AG04449 (cell line): ENCODE data around the gene NOC3L.

Experiments used
- CTCF ChIA-PET: fragments of 350-600 bp; formaldehyde crosslinking; extraction: SDS; loops from one replicate; lab custom pipeline; 2021; ENCODE audit warnings: antibody characterized with exemption; lab: Yijun Ruan, JAX
- POLR2A ChIA-PET: fragments of 400-600, 350-600 bp; formaldehyde crosslinking; extraction: SDS; loops from one replicate; lab custom pipeline; 2020; ENCODE audit warnings: antibody characterized with exemption, inconsistent platforms; lab: Yijun Ruan, JAX
- DNase-seq: peaks from one replicate; pipeline ENCODE4 v3.0.0-alpha.2; 2010; ENCODE audit warnings: low read depth, low spot score
- H3K4me3 ChIP-seq: 2 replicates; pipeline ENCODE4 v1.5.1; 2011; ENCODE audit warnings: low read depth, mild to moderate bottlenecking, control low read depth, low read length
- TF ChIP-seq, protein P1 (sequence below): IDR thresholded peaks from one replicate; pipeline ENCODE4 v1.5.1; 2011; ENCODE audit warnings: mild to moderate bottlenecking, moderate library complexity, low read length, control low read depth, inconsistent platforms; ENCODE audit not compliant: insufficient read depth; ENCODE audit errors: missing control alignments

Gene NOC3L

DNA sequence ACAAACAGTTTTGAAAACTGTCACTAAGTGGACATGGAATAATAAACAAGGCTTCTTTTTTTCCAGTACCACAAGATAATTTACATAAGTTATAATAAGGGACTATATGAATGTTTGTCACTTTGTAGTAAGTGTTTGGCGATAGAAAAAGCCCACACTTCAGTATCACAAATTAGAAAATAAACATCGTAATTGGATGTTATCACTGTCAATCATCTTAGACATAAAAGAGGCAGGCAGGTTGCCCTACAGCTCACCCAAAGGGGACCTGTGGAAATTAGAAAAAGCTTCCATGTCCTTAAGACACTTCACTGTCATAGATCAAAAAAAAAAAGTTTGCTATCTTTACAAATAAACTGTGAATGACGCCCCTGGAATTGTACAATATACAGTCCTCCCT lies 3.6 kb upstream of the NOC3L start:
- TF ChIP-seq, protein P1, sequence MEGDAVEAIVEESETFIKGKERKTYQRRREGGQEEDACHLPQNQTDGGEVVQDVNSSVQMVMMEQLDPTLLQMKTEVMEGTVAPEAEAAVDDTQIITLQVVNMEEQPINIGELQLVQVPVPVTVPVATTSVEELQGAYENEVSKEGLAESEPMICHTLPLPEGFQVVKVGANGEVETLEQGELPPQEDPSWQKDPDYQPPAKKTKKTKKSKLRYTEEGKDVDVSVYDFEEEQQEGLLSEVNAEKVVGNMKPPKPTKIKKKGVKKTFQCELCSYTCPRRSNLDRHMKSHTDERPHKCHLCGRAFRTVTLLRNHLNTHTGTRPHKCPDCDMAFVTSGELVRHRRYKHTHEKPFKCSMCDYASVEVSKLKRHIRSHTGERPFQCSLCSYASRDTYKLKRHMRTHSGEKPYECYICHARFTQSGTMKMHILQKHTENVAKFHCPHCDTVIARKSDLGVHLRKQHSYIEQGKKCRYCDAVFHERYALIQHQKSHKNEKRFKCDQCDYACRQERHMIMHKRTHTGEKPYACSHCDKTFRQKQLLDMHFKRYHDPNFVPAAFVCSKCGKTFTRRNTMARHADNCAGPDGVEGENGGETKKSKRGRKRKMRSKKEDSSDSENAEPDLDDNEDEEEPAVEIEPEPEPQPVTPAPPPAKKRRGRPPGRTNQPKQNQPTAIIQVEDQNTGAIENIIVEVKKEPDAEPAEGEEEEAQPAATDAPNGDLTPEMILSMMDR: no peak
- DNase-seq: no peak
- ChIA-PET CTCF (interaction anchor here (0.9 to 2.0 kb wide), 3 partner anchors 58 to 78 kb away, joined by 3 to 8 read pairs (median 3); no protein-coding TSS in a partner anchor), POLR2A (no interaction called here)
- H3K4me3 ChIP-seq: no peak overlapping the region

DNA sequence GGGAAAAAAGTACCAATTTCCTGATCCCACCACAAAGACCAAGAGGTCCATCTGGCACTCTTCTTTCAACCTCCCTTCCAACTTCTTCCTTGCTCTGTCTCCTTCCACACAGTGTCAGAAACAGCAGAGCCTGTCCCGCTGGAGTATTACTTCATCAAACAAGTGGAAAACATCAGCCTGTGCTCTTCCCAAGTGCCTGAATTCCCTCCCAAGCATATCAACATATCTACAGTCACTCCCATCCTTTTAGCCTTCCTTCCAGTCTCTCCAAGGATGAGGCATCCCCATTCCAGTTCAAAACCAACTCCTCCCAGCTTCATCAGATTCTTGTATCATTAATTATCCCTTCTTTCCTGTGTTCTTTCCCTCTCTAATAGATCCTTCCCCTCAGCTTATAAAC lies 1.7 kb upstream of the NOC3L start:
- TF ChIP-seq, protein P1: no peak
- ChIA-PET POLR2A (no interaction called here), CTCF (interaction anchor here (1.0 to 3.6 kb wide), 4 partner anchors 9 to 80 kb away, joined by 3 to 26 read pairs (median 6); no protein-coding TSS in a partner anchor)
- no peak overlapping the region for H3K4me3 ChIP-seq
- DNase-seq: no peak

- no peak for DNase-seq
- TF ChIP-seq, protein P1: no peak
- POLR2A ChIA-PET: no interaction called here
- CTCF ChIA-PET: interaction anchor here (0.6 to 4.3 kb wide), 21 partner anchors 9 to 850 kb away, joined by 3 to 41 read pairs (median 4); partner anchors contain the start of gene TBC1D12
- H3K4me3 ChIP-seq: peak overlapping the region; percentile 66
Observed at GRCh38 chr10:94363251-94363565, 469 bp upstream of the NOC3L start.

DNA sequence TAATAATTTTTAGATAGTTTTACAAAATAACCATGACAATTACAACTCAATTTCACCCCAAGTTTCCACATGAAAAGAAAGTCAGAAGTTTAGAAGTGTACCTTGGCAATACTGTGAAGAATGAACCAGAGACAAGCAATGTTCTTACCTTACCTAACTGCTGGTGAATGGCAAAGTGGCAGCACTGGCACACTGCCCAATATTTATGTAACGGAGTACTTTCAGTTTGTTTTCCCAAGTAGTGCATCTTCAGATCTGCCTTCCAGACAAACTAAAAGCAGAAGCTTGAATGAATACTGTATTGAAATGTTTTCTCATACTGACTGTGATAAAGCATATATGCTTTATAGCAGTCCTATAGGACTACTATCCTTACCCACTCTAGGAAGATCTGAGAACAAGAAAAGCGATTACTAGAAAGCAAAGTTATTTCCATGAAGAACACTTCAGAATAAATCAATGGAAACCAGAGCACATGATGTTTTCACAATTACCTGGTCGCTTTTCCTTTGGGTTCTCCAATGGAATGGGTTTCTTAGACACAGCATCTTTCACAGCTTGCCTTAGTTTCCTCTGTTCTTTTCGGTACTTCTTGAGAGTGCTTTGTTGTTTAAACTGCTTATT lies 1.5 kb downstream of the NOC3L start:
- DNase-seq: no peak
- CTCF ChIA-PET: interaction anchor here (1.1 to 4.3 kb wide), 9 partner anchors 8 to 445 kb away, joined by 3 to 41 read pairs (median 6); no protein-coding TSS in a partner anchor

DNA sequence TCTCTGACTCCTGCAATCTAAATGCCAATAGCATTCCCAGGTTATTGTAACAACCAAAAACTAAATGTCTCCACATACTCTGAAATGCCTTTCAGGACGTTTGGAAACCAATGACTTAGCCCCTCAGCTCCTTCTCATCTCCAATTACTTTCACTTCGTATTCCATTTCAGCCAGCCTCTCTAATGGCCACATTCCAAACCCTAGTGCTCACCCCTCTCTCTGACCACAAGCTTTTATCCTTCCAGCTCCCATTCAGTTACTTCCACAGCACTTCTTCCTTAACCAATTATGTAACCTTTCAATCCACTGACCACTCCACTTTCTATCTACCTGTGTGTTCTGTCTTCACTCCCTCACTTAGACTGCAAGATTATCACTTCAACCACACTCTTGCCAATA lies 4.3 kb downstream of the NOC3L start:
- DNase-seq: peak; percentile 85
- peak overlapping the region; percentile 42 for H3K4me3 ChIP-seq
- ChIA-PET POLR2A (interaction anchor here (0.7 to 1.1 kb wide), 3 partner anchors 44 to 71 kb away, joined by 3 to 5 read pairs (median 4); partner anchors contain the start of gene TBC1D12), CTCF (interaction anchor here (1.1 to 2.4 kb wide), 3 partner anchors 38 to 441 kb away, joined by 4 to 20 read pairs (median 9); no protein-coding TSS in a partner anchor)
- TF ChIP-seq, protein P1: no peak

More for the DNA sequence above, 1.5 kb downstream of the NOC3L start:
- TF ChIP-seq, protein P1: no peak
- POLR2A ChIA-PET: interaction anchor here (0.5 kb wide), 1 partner anchor 23 kb away, joined by 3 read pairs; no protein-coding TSS in a partner anchor
- no peak overlapping the region; the same call in 1 of the 2 replicates for H3K4me3 ChIP-seq

DNA sequence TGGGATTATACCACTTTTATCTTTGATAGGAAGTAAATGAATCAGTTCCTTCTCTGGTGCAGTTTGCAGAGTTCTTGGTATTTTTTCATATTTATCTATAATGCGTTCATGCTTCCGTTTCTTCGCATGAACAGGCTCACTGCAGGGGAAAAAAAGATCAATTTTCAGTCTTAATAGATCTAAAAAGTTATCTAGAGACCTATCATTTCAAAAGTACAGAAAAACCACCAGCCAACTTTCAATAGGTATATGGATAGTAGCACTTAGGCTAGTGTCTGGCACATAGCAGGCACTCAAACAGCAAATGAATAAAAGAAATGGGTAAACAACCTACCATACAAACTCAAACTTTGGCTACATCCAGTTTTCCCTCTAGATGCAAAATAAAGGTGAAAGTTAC lies 5.5 kb downstream of the NOC3L start:
- TF ChIP-seq, protein P1: no peak
- POLR2A ChIA-PET: no interaction called here
- CTCF ChIA-PET: interaction anchor here (0.9 to 4.9 kb wide), 5 partner anchors 16 to 88 kb away, joined by 3 to 36 read pairs (median 12); no protein-coding TSS in a partner anchor

More for the DNA sequence above, 5.5 kb downstream of the NOC3L start:
- no peak for DNase-seq
- no peak overlapping the region for H3K4me3 ChIP-seq
